HEK293 (cell line): Measurements from ENCODE around the gene CAPN8.

Experiments used
- CTCF ChIA-PET: fragments of 350-600 bp; formaldehyde crosslinking; extraction: SDS; loops from one replicate; lab custom pipeline; 2021; ENCODE audit warnings: antibody characterized with exemption; lab: Yijun Ruan, JAX
- POLR2A ChIA-PET: fragments of 300-600 bp; formaldehyde crosslinking; extraction: SDS; loops from one replicate; lab custom pipeline; 2020; ENCODE audit warnings: antibody characterized with exemption, inconsistent platforms; lab: Yijun Ruan, JAX
- H3K27ac ChIP-seq: fragments of 200-500 bp; sonication (Bioruptor generic); 2 replicates; pipeline ENCODE4 v1.5.1; 2014; ENCODE audit warnings: low read depth, low read length, control low read depth, inconsistent platforms; ENCODE audit errors: extremely low read depth
- H3K36me3 ChIP-seq, 2 experiments: fragments of 200-500 bp in 1 of 2; sonication (Bioruptor generic) in 1 of 2; 1 replicate in 1 of 2; 2 replicates in 1 of 2; pipeline ENCODE4 v1.5.1; 2014 to 2017; ENCODE audit warnings: inconsistent platforms in 2 of 2, low read length in 2 of 2; ENCODE audit not compliant: control insufficient read depth in 2 of 2, insufficient read depth in 1 of 2
- H3K4me1 ChIP-seq: fragments of 200-500 bp; sonication (Bioruptor generic); 2 replicates; pipeline ENCODE4 v1.5.1; 2014; ENCODE audit warnings: mild to moderate bottlenecking, low read length, inconsistent platforms; ENCODE audit not compliant: control insufficient read depth, insufficient read depth
- H3K4me3 ChIP-seq: 2 replicates; pipeline ENCODE4 v1.5.1; 2011; ENCODE audit warnings: low read depth, mild to moderate bottlenecking, control low read depth, low read length, moderate library complexity
- H3K9me3 ChIP-seq: fragments of 200-500 bp; sonication (Bioruptor generic); 2 replicates; pipeline ENCODE4 v1.5.1; 2014; ENCODE audit warnings: low read depth, low read length, inconsistent platforms; ENCODE audit not compliant: control insufficient read depth, insufficient read depth
- AEBP2 ChIP-seq: fragments of 450-650 bp; formaldehyde crosslinking; IDR thresholded peaks from 2 replicates; pipeline ENCODE4 v1.5.1; 2016; ENCODE audit warnings: missing biosample characterization, missing genetic modification characterization, borderline replicate concordance
- BCL11B ChIP-seq: fragments of 450-650 bp; formaldehyde crosslinking; IDR thresholded peaks from 2 replicates; pipeline ENCODE4 v1.5.1; 2016; ENCODE audit warnings: low read depth, missing biosample characterization, missing genetic modification characterization
- GLIS1 ChIP-seq: fragments of 450-650 bp; formaldehyde crosslinking; IDR thresholded peaks from 2 replicates; pipeline ENCODE4 v1.5.1; 2016; ENCODE audit warnings: missing biosample characterization, missing genetic modification characterization
- KLF7 ChIP-seq: fragments of 450-650 bp; formaldehyde crosslinking; IDR thresholded peaks from 2 replicates; pipeline ENCODE4 v1.5.1; 2016; ENCODE audit warnings: missing biosample characterization, missing genetic modification characterization, borderline replicate concordance
- SCRT1 ChIP-seq: fragments of 450-650 bp; formaldehyde crosslinking; IDR thresholded peaks from 2 replicates; pipeline ENCODE4 v1.5.1; 2016; ENCODE audit warnings: missing biosample characterization, missing genetic modification characterization, borderline replicate concordance
- WT1 ChIP-seq: fragments of 450-650 bp; formaldehyde crosslinking; IDR thresholded peaks from 2 replicates; pipeline ENCODE4 v1.5.1; 2016; ENCODE audit warnings: missing biosample characterization, missing genetic modification characterization
- YY1 ChIP-seq: fragments of 450-650 bp; formaldehyde crosslinking; IDR thresholded peaks from 2 replicates; pipeline ENCODE4 v1.5.1; 2018; ENCODE audit warnings: missing biosample characterization, missing genetic modification characterization
- ZNF175 ChIP-seq: fragments of 450-650 bp; formaldehyde crosslinking; IDR thresholded peaks from 2 replicates; pipeline ENCODE4 v1.5.1; 2016; ENCODE audit warnings: missing biosample characterization, missing genetic modification characterization
- ZNF2 ChIP-seq: fragments of 450-650 bp; formaldehyde crosslinking; IDR thresholded peaks from 2 replicates; pipeline ENCODE4 v1.5.1; 2016; ENCODE audit warnings: missing biosample characterization, missing genetic modification characterization
- ZNF239 ChIP-seq: fragments of 450-650 bp; formaldehyde crosslinking; IDR thresholded peaks from 2 replicates; pipeline ENCODE4 v1.5.1; 2016; ENCODE audit warnings: missing biosample characterization, missing genetic modification characterization
- ZNF26 ChIP-seq: fragments of 450-650 bp; formaldehyde crosslinking; IDR thresholded peaks from 2 replicates; pipeline ENCODE4 v1.5.1; 2016; ENCODE audit warnings: missing biosample characterization, missing genetic modification characterization
- ZNF324 ChIP-seq: fragments of 450-650 bp; formaldehyde crosslinking; IDR thresholded peaks from 2 replicates; pipeline ENCODE4 v1.5.1; 2016; ENCODE audit warnings: missing biosample characterization, missing genetic modification characterization
- ZNF426 ChIP-seq: fragments of 450-650 bp; formaldehyde crosslinking; IDR thresholded peaks from 2 replicates; pipeline ENCODE4 v1.5.1; 2017; ENCODE audit warnings: missing biosample characterization, missing genetic modification characterization, mild to moderate bottlenecking, inconsistent platforms, moderate library complexity
- ZNF513 ChIP-seq: fragments of 450-650 bp; IDR thresholded peaks from 2 replicates; pipeline ENCODE4 v1.5.1; 2018; ENCODE audit warnings: missing biosample characterization, missing genetic modification characterization
- ZNF518A ChIP-seq: fragments of 450-650 bp; formaldehyde crosslinking; conservative IDR thresholded peaks from 2 replicates; pipeline ENCODE4 v1.5.1; 2016; ENCODE audit warnings: low read depth, missing biosample characterization, missing genetic modification characterization
- ZNF571 ChIP-seq: fragments of 450-650 bp; formaldehyde crosslinking; IDR thresholded peaks from 2 replicates; pipeline ENCODE4 v1.5.0; 2017; ENCODE audit warnings: missing biosample characterization, missing genetic modification characterization
- ZNF624 ChIP-seq: fragments of 450-650 bp; formaldehyde crosslinking; IDR thresholded peaks from 2 replicates; pipeline ENCODE4 v1.5.1; 2017; ENCODE audit warnings: missing biosample characterization, missing genetic modification characterization
- ZNF626 ChIP-seq: fragments of 450-650 bp; sonication (Bioruptor Pico); formaldehyde crosslinking; IDR thresholded peaks from 2 replicates; pipeline ENCODE4 v1.5.1; 2018; ENCODE audit warnings: missing biosample characterization, missing genetic modification characterization, inconsistent platforms
- ZNF645 ChIP-seq: fragments of 450-650 bp; formaldehyde crosslinking; IDR thresholded peaks from 2 replicates; pipeline ENCODE4; 2016; ENCODE audit warnings: missing biosample characterization, missing genetic modification characterization
- ZNF670 ChIP-seq: fragments of 450-650 bp; formaldehyde crosslinking; IDR thresholded peaks from 2 replicates; pipeline ENCODE4 v1.5.1; 2016; ENCODE audit warnings: missing biosample characterization, missing genetic modification characterization, low read depth
- ZNF792 ChIP-seq: fragments of 450-650 bp; formaldehyde crosslinking; IDR thresholded peaks from 2 replicates; pipeline ENCODE4 v1.5.1; 2016; ENCODE audit warnings: missing biosample characterization, missing genetic modification characterization
- ZSCAN4 ChIP-seq: fragments of 450-650 bp; formaldehyde crosslinking; IDR thresholded peaks from 2 replicates; pipeline ENCODE4 v1.5.1; 2017; ENCODE audit warnings: missing biosample characterization, missing genetic modification characterization

CAPN8 gene

GRCh38 chr1:223635236-223635635 lies 30.3 kb downstream of the CAPN8 start:
- no peaks in the 10 kb centered on the region for H3K4me1 ChIP-seq
- H3K9me3 ChIP-seq = no peaks in the 10 kb centered on the region
- ChIA-PET CTCF (interaction anchor here (1.3 kb wide), 1 partner anchor 506 kb away, joined by 4 read pairs; no protein-coding TSS in a partner anchor), POLR2A (no interaction called here)
- H3K27ac ChIP-seq = no peak overlapping the region
- no peak overlapping the region for H3K4me3 ChIP-seq
- H3K36me3 ChIP-seq = no peaks in the 10 kb centered on the region
- TF ChIP-seq SCRT1 (tag by site-specific recombination) = no peak
- TF ChIP-seq ZNF571 (tag by site-specific recombination) = no peak
- no peak for TF ChIP-seq ZNF518A
- TF ChIP-seq BCL11B (tag by site-specific recombination) = no peak
- TF ChIP-seq ZNF513 (tag by site-specific recombination) = no peak
- no peak for TF ChIP-seq ZNF624 (tag by site-specific recombination)
- TF ChIP-seq ZNF426 (tag by site-specific recombination) = no peak
- no peak for TF ChIP-seq ZNF26 (tag by site-specific recombination)
- TF ChIP-seq ZNF2 (tag by site-specific recombination) = no peak
- TF ChIP-seq WT1 = no peak
- TF ChIP-seq ZNF792 (tag by site-specific recombination) = no peak
- no peak for TF ChIP-seq GLIS1 (tag by site-specific recombination)
- TF ChIP-seq ZSCAN4 (tag by site-specific recombination) = no peak
- TF ChIP-seq KLF7 (tag by site-specific recombination) = no peak
- no peak for TF ChIP-seq ZNF670 (tag by site-specific recombination)
- TF ChIP-seq, all 188 proteins: peak for 0

GRCh38 chr1:223634423-223634822 lies 31.1 kb downstream of the CAPN8 start:
- CTCF ChIA-PET = interaction anchor here (1.0 to 1.1 kb wide), 2 partner anchors 103 to 500 kb away, joined by 3 to 4 read pairs; no protein-coding TSS in a partner anchor
- TF ChIP-seq ZNF645 (tag by site-specific recombination) = no peak
- TF ChIP-seq YY1 = no peak
- TF ChIP-seq ZNF239 (tag by site-specific recombination) = no peak
- TF ChIP-seq AEBP2 (tag by site-specific recombination) = no peak
- no peak for TF ChIP-seq ZNF175 (tag by site-specific recombination)
- TF ChIP-seq ZNF324 (tag by site-specific recombination) = no peak
- no peak for TF ChIP-seq ZNF626 (tag by site-specific recombination)

More at GRCh38 chr1:223634423-223634822, 31.1 kb downstream of the CAPN8 start:
- H3K4me1 ChIP-seq = no peaks in the 10 kb centered on the region
- H3K36me3 ChIP-seq = no peaks in the 10 kb centered on the region
- H3K4me3 ChIP-seq = no peak overlapping the region
- no peaks in the 10 kb centered on the region for H3K9me3 ChIP-seq
- no peak overlapping the region for H3K27ac ChIP-seq
- POLR2A ChIA-PET = no interaction called here
